ENCODE measurements around the gene MYMX.
"Not testable (repeated sequence)": the region's sequence is repeated elsewhere in the genome, so short reads cannot be mapped to it uniquely, and the experiment has no call there.

GRCh38 chr6:44185356-44185755 is 31.4 kb upstream of the MYMX start:
- not testable (repeated sequence) for TF ChIP-seq CTCF (conservative IDR thresholded peaks at IDR 0.05; ENCODE audit: low read depth, low read length); SMC3 (IDR thresholded peaks at IDR 0.05; ENCODE audit: low read depth, low read length); POLR2A (IDR thresholded peaks at IDR 0.05; ENCODE audit: low read depth, low read length); NFE2L2 (IDR thresholded peaks at IDR 0.05; ENCODE audit: low read depth, low read length); RFX5 (IDR thresholded peaks at IDR 0.05; ENCODE audit: low read depth, low read length); CEBPB (IDR thresholded peaks at IDR 0.05; ENCODE audit: low read depth, low read length); MXI1 (IDR thresholded peaks at IDR 0.05; ENCODE audit: borderline replicate concordance, low read depth, low read length); USF2 (IDR thresholded peaks at IDR 0.05; ENCODE audit: low read depth, low read length); RAD21 (IDR thresholded peaks at IDR 0.05; ENCODE audit: low read length); MAZ (IDR thresholded peaks at IDR 0.05; ENCODE audit: borderline replicate concordance, low read depth, low read length)

Data from IMR-90 (cell line).